Activated CD4-positive, CD25-positive, alpha-beta regulatory T cell (primary cell): ENCODE results near the gene ACOX1.

Experiments
- DNase-seq, 4 experiments: peaks; one replicate each; lab custom pipeline; 2025; lab: John Stamatoyannopoulos, UW

Gene ACOX1

GRCh38 chr17:75978938-75979704 is at the start of gene ACOX1, which contains the start of gene TEN1:
ACOX1 (minus strand) TSS chr17:75979166; CDS start chr17:75979073, 93 bp downstream.
TEN1 (plus strand) TSS chr17:75979240; CDS start chr17:75986193, 6,953 bp downstream.
- DNase-seq = peak; percentile 88 to 92 (median 90)

GRCh38 chr17:76027159-76027839 is 48.3 kb upstream of the ACOX1 start, which contains the start of gene EVPL:
EVPL (minus strand) TSS chr17:76027306; CDS start chr17:76027198, 108 bp downstream.
- no peak for DNase-seq

GRCh38 chr17:76026714-76027158 is 47.8 kb upstream of the ACOX1 start:
- no peak for DNase-seq

- DNase-seq = no peak
Measured at GRCh38 chr17:76025294-76025693, 46.3 kb upstream of the ACOX1 start.

GRCh38 chr17:76024353-76024752 is 45.4 kb upstream of the ACOX1 start:
- DNase-seq = no peak

GRCh38 chr17:76023900-76024237 is 44.9 kb upstream of the ACOX1 start:
- DNase-seq = no peak

- no peak for DNase-seq
Measured at GRCh38 chr17:76022973-76023899, 44.3 kb upstream of the ACOX1 start.

- no peak for DNase-seq
Measured at GRCh38 chr17:76022285-76022684, 43.3 kb upstream of the ACOX1 start.

GRCh38 chr17:76019833-76020467 is 41.0 kb upstream of the ACOX1 start:
- no peak for DNase-seq

- DNase-seq = no peak
Measured at GRCh38 chr17:76018801-76019200, 39.8 kb upstream of the ACOX1 start.

- no peak for DNase-seq
Measured at GRCh38 chr17:76018340-76018680, 39.3 kb upstream of the ACOX1 start.

GRCh38 chr17:76017481-76018339 is 38.7 kb upstream of the ACOX1 start:
- DNase-seq = no peak

GRCh38 chr17:76014925-76015261 is 35.9 kb upstream of the ACOX1 start:
- no peak for DNase-seq

GRCh38 chr17:76014100-76014924 is 35.3 kb upstream of the ACOX1 start:
- peak; percentile 57 to 66 (median 62) for DNase-seq

GRCh38 chr17:76013377-76013932 is 34.5 kb upstream of the ACOX1 start:
- no peak for DNase-seq

- no peak for DNase-seq
Measured at GRCh38 chr17:76011951-76012350, 33.0 kb upstream of the ACOX1 start.

GRCh38 chr17:76009969-76010661 is 31.1 kb upstream of the ACOX1 start:
- DNase-seq = no peak

GRCh38 chr17:76009447-76009846 is 30.5 kb upstream of the ACOX1 start:
- no peak for DNase-seq
